HepG2 (cell line): ENCODE results near the gene FCHSD1. TPM values are rescaled to one million over a fixed set of nuclear protein-coding genes. Genes with fewer than 3 reads are reported as not detected.

Experiments
- BRD4 ChIP-seq: sonication (generic); formaldehyde crosslinking; IDR thresholded peaks from 2 replicates; pipeline ENCODE4 v1.4.0; 2020; ENCODE audit warnings: missing genetic modification reagents
- CAMTA2 ChIP-seq: sonication (generic); formaldehyde crosslinking; IDR thresholded peaks from 2 replicates; pipeline ENCODE4 v1.4.0; 2020; ENCODE audit warnings: mild to moderate bottlenecking, missing genetic modification reagents, borderline replicate concordance
- FOXM1 ChIP-seq: sonication (generic); formaldehyde crosslinking; IDR thresholded peaks from 2 replicates; pipeline ENCODE4 v1.5.0; 2020; ENCODE audit warnings: missing genetic modification reagents
- HNF4A ChIP-seq: sonication (generic); formaldehyde crosslinking; IDR thresholded peaks from 2 replicates; pipeline ENCODE4 v1.4.0; 2020; ENCODE audit warnings: missing genetic modification reagents
- HOXA3 ChIP-seq: sonication (generic); formaldehyde crosslinking; IDR thresholded peaks from 2 replicates; pipeline ENCODE4 v1.5.0; 2020; ENCODE audit warnings: missing genetic modification reagents
- NFYB ChIP-seq: sonication (generic); formaldehyde crosslinking; IDR thresholded peaks from 2 replicates; pipeline ENCODE4 v1.4.0; 2020; ENCODE audit warnings: missing genetic modification reagents
- NR2F1 ChIP-seq, 2 experiments: fragments of 450-650 bp in 1 of 2; formaldehyde crosslinking in 1 of 2; IDR thresholded peaks; 2 replicates each; pipeline versions ENCODE4 v1.5.0 to v1.6.1; 2016 to 2020; ENCODE audit warnings: mild to moderate bottlenecking in 1 of 2, missing compliant biosample characterization in 1 of 2, missing genetic modification reagents in 1 of 2, moderate library complexity in 1 of 2
- SRSF4 ChIP-seq: fragments of 200-400 bp; formaldehyde crosslinking; IDR thresholded peaks from one replicate; pipeline ENCODE4 v1.6.1; 2018; ENCODE audit warnings: mild to moderate bottlenecking, low read depth, low read length, moderate library complexity; ENCODE audit not compliant: poor library complexity, severe bottlenecking
- YEATS2 ChIP-seq: sonication (generic); formaldehyde crosslinking; IDR thresholded peaks from 2 replicates; pipeline ENCODE4 v1.4.0; 2020; ENCODE audit warnings: missing genetic modification reagents, borderline replicate concordance
- ZBTB1 ChIP-seq: sonication (generic); formaldehyde crosslinking; IDR thresholded peaks from 2 replicates; pipeline ENCODE4 v1.4.0; 2020; ENCODE audit warnings: missing genetic modification reagents, borderline replicate concordance
- ZEB1 ChIP-seq: IDR thresholded peaks from 2 replicates; pipeline ENCODE4 v1.6.1; 2012; ENCODE audit warnings: mild to moderate bottlenecking, low read depth, inconsistent platforms; ENCODE audit not compliant: insufficient replicate concordance
- ZFX ChIP-seq: sonication (generic); formaldehyde crosslinking; IDR thresholded peaks from 2 replicates; pipeline ENCODE4 v1.4.0; 2020; ENCODE audit warnings: mild to moderate bottlenecking, low read depth, missing genetic modification reagents, moderate library complexity
- ZNF337 ChIP-seq: sonication (generic); formaldehyde crosslinking; IDR thresholded peaks from 2 replicates; pipeline ENCODE4 v1.5.1; 2020; ENCODE audit warnings: missing genetic modification reagents, low read depth, mild to moderate bottlenecking, borderline replicate concordance
- ZNF766 ChIP-seq: sonication (generic); formaldehyde crosslinking; IDR thresholded peaks from 2 replicates; pipeline ENCODE4 v1.5.0; 2020; ENCODE audit warnings: missing genetic modification reagents, borderline replicate concordance
- ZSCAN25 ChIP-seq: sonication (generic); formaldehyde crosslinking; IDR thresholded peaks from 2 replicates; pipeline ENCODE4 v1.8.0; 2022; ENCODE audit warnings: mild to moderate bottlenecking, missing genetic modification reagents
- polyA plus RNA-seq, 8 experiments: library from polyadenylated mRNA; depleted of rRNA in 3 of 8; stranded (reverse) in 7 of 8; unstranded in 1 of 8; fragments of >200 nt; fragmentation: Illumina TruSeq in 4 of 8; extraction: Trizol in 4 of 8; gene quantifications; 2 replicates each; pipeline versions ENCODE4 v1.2.1 to v1.2.3, GENCODE V29; 2011 to 2016; ENCODE audit warnings: low read depth in 4 of 8, missing spikeins in 1 of 8, mixed read lengths in 1 of 8; ENCODE audit not compliant: insufficient read depth in 1 of 8
- total RNA-seq, 5 experiments: library from RNA; depleted of rRNA; stranded (reverse); fragments of >200 nt; fragmentation: Illumina TruSeq; extraction: Trizol; gene quantifications; 2 replicates each; pipeline ENCODE4 v1.2.3, GENCODE V29; 2016; ENCODE audit warnings: low read depth in 1 of 5
- TF ChIP-seq, protein P1 (sequence below): sonication (generic); formaldehyde crosslinking; IDR thresholded peaks from 2 replicates; pipeline ENCODE4 v1.4.0; 2020; ENCODE audit warnings: missing genetic modification reagents
- TF ChIP-seq, protein P2 (sequence below): sonication (generic); formaldehyde crosslinking; IDR thresholded peaks from 2 replicates; pipeline ENCODE4 v1.8.0; 2022; ENCODE audit warnings: mild to moderate bottlenecking, missing genetic modification reagents
- TF ChIP-seq, protein P3 (sequence below): sonication (generic); formaldehyde crosslinking; IDR thresholded peaks from 2 replicates; pipeline ENCODE4 v1.4.0; 2020; ENCODE audit warnings: low read depth, missing genetic modification reagents
- TF ChIP-seq, protein P4 (sequence below): sonication (generic); formaldehyde crosslinking; IDR thresholded peaks from 2 replicates; pipeline ENCODE4 v1.5.1; 2020; ENCODE audit warnings: missing genetic modification reagents, mild to moderate bottlenecking, borderline replicate concordance

The FCHSD1 gene
- total and polyA plus RNA-seq, 2 of the 13 experiments (the other 11 are each of a cell fraction or from before 2014, with no cell fraction given), result 5.5 to 15.4 TPM

DNA sequence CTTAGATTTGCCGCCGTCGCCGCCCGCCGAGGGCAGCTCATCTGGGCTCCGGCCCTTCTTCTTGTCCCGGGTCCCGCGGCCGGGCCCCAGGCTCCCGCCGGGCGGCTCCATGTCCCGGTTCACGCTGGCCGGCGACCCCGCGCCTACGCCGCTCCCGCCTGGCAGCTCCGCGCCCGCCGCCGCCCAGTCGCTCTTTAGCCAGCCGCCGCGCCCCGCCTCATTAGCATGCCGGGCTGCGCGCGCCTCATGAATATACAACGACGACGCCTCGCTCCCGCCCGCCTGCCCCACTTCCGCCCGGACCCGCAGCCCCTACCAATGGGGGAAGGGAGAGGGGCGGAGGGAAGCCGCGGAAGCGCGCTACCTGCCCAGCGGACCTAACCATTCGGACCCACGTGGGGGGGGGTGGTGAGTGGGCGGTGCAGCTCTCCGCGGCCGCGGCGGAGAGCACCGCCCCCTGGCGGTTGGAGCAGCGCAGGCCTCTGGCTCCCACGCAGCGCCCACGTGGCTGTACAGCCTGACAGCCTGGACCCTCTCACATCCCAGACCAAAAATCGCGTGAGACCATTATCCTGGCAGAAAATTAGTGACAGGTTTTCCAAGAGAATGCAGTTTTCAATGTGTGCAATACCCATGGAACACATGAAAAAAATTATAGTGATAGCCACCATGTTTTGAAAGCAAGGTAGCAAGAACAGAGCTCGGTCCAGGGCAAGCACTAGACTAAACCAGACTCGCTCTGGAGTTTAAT, 32.2 kb downstream of the FCHSD1 start, which contains the start of gene DIAPH1 (continued):
- TF ChIP-seq, protein P1, sequence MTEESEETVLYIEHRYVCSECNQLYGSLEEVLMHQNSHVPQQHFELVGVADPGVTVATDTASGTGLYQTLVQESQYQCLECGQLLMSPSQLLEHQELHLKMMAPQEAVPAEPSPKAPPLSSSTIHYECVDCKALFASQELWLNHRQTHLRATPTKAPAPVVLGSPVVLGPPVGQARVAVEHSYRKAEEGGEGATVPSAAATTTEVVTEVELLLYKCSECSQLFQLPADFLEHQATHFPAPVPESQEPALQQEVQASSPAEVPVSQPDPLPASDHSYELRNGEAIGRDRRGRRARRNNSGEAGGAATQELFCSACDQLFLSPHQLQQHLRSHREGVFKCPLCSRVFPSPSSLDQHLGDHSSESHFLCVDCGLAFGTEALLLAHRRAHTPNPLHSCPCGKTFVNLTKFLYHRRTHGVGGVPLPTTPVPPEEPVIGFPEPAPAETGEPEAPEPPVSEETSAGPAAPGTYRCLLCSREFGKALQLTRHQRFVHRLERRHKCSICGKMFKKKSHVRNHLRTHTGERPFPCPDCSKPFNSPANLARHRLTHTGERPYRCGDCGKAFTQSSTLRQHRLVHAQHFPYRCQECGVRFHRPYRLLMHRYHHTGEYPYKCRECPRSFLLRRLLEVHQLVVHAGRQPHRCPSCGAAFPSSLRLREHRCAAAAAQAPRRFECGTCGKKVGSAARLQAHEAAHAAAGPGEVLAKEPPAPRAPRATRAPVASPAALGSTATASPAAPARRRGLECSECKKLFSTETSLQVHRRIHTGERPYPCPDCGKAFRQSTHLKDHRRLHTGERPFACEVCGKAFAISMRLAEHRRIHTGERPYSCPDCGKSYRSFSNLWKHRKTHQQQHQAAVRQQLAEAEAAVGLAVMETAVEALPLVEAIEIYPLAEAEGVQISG, result peak; percentile 94
- TF ChIP-seq BRD4, result no peak
- TF ChIP-seq HNF4A, result peak; percentile 39; the same call in 1 of the 2 replicates
- peak; percentile 86 for TF ChIP-seq HOXA3 (CRISPR knock-in tag)
- peak; percentile 68 for TF ChIP-seq NFYB
- no peak for TF ChIP-seq CAMTA2 (CRISPR knock-in tag)
- TF ChIP-seq NR2F1 (CRISPR knock-in tag; IDR thresholded peaks at IDR 0.05), result no peak
- TF ChIP-seq, protein P2, sequence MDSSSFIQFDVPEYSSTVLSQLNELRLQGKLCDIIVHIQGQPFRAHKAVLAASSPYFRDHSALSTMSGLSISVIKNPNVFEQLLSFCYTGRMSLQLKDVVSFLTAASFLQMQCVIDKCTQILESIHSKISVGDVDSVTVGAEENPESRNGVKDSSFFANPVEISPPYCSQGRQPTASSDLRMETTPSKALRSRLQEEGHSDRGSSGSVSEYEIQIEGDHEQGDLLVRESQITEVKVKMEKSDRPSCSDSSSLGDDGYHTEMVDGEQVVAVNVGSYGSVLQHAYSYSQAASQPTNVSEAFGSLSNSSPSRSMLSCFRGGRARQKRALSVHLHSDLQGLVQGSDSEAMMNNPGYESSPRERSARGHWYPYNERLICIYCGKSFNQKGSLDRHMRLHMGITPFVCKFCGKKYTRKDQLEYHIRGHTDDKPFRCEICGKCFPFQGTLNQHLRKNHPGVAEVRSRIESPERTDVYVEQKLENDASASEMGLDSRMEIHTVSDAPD (CRISPR knock-in tag), result peak; percentile 64; the same call in 1 of the 2 replicates
- TF ChIP-seq, protein P3, sequence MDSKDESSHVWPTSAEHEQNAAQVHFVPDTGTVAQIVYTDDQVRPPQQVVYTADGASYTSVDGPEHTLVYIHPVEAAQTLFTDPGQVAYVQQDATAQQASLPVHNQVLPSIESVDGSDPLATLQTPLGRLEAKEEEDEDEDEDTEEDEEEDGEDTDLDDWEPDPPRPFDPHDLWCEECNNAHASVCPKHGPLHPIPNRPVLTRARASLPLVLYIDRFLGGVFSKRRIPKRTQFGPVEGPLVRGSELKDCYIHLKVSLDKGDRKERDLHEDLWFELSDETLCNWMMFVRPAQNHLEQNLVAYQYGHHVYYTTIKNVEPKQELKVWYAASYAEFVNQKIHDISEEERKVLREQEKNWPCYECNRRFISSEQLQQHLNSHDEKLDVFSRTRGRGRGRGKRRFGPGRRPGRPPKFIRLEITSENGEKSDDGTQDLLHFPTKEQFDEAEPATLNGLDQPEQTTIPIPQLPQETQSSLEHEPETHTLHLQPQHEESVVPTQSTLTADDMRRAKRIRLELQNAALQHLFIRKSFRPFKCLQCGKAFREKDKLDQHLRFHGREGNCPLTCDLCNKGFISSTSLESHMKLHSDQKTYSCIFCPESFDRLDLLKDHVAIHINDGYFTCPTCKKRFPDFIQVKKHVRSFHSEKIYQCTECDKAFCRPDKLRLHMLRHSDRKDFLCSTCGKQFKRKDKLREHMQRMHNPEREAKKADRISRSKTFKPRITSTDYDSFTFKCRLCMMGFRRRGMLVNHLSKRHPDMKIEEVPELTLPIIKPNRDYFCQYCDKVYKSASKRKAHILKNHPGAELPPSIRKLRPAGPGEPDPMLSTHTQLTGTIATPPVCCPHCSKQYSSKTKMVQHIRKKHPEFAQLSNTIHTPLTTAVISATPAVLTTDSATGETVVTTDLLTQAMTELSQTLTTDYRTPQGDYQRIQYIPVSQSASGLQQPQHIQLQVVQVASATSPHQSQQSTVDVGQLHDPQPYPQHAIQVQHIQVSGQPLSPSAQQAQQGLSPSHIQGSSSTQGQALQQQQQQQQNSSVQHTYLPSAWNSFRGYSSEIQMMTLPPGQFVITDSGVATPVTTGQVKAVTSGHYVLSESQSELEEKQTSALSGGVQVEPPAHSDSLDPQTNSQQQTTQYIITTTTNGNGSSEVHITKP (CRISPR knock-in tag), result peak; percentile 100
- peak; percentile 47 for TF ChIP-seq ZEB1
- TF ChIP-seq ZBTB1 (CRISPR knock-in tag), result no peak
- TF ChIP-seq FOXM1 (CRISPR knock-in tag), result no peak
- TF ChIP-seq SRSF4, result no peak
- 0 out of 2 replicates have a peak, but pooled peaks have one; percentile 8 for TF ChIP-seq ZNF337 (CRISPR knock-in tag)
- peak; percentile 54; the same call in 1 of the 2 replicates for TF ChIP-seq YEATS2
- peak; percentile 71; the same call in 1 of the 2 replicates for TF ChIP-seq ZSCAN25 (CRISPR knock-in tag)
- TF ChIP-seq ZFX, result no peak
- TF ChIP-seq, protein P4, sequence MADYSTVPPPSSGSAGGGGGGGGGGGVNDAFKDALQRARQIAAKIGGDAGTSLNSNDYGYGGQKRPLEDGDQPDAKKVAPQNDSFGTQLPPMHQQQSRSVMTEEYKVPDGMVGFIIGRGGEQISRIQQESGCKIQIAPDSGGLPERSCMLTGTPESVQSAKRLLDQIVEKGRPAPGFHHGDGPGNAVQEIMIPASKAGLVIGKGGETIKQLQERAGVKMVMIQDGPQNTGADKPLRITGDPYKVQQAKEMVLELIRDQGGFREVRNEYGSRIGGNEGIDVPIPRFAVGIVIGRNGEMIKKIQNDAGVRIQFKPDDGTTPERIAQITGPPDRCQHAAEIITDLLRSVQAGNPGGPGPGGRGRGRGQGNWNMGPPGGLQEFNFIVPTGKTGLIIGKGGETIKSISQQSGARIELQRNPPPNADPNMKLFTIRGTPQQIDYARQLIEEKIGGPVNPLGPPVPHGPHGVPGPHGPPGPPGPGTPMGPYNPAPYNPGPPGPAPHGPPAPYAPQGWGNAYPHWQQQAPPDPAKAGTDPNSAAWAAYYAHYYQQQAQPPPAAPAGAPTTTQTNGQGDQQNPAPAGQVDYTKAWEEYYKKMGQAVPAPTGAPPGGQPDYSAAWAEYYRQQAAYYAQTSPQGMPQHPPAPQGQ (CRISPR knock-in tag), result no peak
- TF ChIP-seq ZNF766 (CRISPR knock-in tag), result 0 out of 2 replicates have a peak, but pooled peaks have one; percentile 57
